H1 (cell line): ENCODE results near the gene CELF5. TPM values are rescaled to one million over a fixed set of nuclear protein-coding genes. Genes with fewer than 3 reads are reported as not detected.

Experiments used
- CTCF ChIA-PET: fragments of 300-600 bp; sonication (Branson Sonifier 250); formaldehyde crosslinking; loops from one replicate; lab custom pipeline; 2021; ENCODE audit not compliant: partially characterized antibody; lab: Charles Lee
- POLR2A ChIA-PET: fragments of 300-600 bp; sonication (Branson Sonifier 250); formaldehyde crosslinking; loops from one replicate; lab custom pipeline; 2021; ENCODE audit warnings: inconsistent platforms; ENCODE audit not compliant: partially characterized antibody; lab: Charles Lee
- DNase-seq, 2 experiments: peaks; one replicate each; pipeline versions ENCODE4 v3.0.0 to v3.0.0-alpha.2; 2010 to 2022; ENCODE audit warnings: low spot score in 2 of 2, low read depth in 1 of 2, mixed read lengths in 1 of 2
- FAIRE-seq: peaks from 2 replicates; lab custom pipeline; 2011; peaks lifted over from hg19 to GRCh38; lab: Jason Lieb, UNC
- H2AFZ ChIP-seq: 2 replicates; pipeline ENCODE4 v1.8.1; 2012; ENCODE audit warnings: low read length, inconsistent platforms
- H2AK5ac ChIP-seq: 2 replicates; pipeline ENCODE4 v1.6.1; 2013; ENCODE audit warnings: low read depth, low read length
- H2BK120ac ChIP-seq: replicated peaks from 2 replicates; pipeline ENCODE3; 2013; ENCODE audit warnings: low read depth, low read length, inconsistent platforms
- H2BK12ac ChIP-seq: 2 replicates; pipeline ENCODE4 v1.6.1; 2013; ENCODE audit warnings: low read depth, low read length
- H2BK15ac ChIP-seq: 2 replicates; pipeline ENCODE4 v1.6.1; 2013; ENCODE audit warnings: low read length
- H2BK20ac ChIP-seq: 2 replicates; pipeline ENCODE4 v1.6.1; 2013; ENCODE audit warnings: low read length
- H2BK5ac ChIP-seq: 2 replicates; pipeline ENCODE4 v1.6.1; 2013; ENCODE audit warnings: low read depth, low read length
- H3K14ac ChIP-seq: 2 replicates; pipeline ENCODE4 v1.6.1; 2013; ENCODE audit warnings: inconsistent platforms; ENCODE audit not compliant: insufficient read length
- H3K18ac ChIP-seq: 2 replicates; pipeline ENCODE4 v1.6.1; 2013; ENCODE audit warnings: low read length; ENCODE audit errors: extremely low read depth
- H3K23ac ChIP-seq: 2 replicates; pipeline ENCODE4 v1.6.1; 2013; ENCODE audit warnings: inconsistent platforms; ENCODE audit not compliant: insufficient read length
- H3K23me2 ChIP-seq: 2 replicates; pipeline ENCODE4 v1.6.1; 2013; ENCODE audit warnings: low read depth, low read length
- H3K27ac ChIP-seq: 2 replicates; pipeline ENCODE4 v1.6.1; 2011; ENCODE audit warnings: low read depth, low read length, inconsistent platforms
- H3K27me3 ChIP-seq, 4 experiments: replicated peaks in 1 of 4; 1 replicate in 1 of 4; 2 replicates in 3 of 4; pipeline versions ENCODE4 v1.6.1 to v1.8.1; 2011 to 2013; ENCODE audit warnings: low read length in 3 of 4, mild to moderate bottlenecking in 3 of 4, inconsistent platforms in 2 of 4, mixed read lengths in 2 of 4, moderate library complexity in 1 of 4; ENCODE audit not compliant: control insufficient read depth in 3 of 4, insufficient read depth in 3 of 4; ENCODE audit errors: extremely low read depth in 1 of 4
- H3K36me3 ChIP-seq, 4 experiments: 2 replicates each; pipeline versions ENCODE4 v1.6.1 to v1.8.1; 2011 to 2013; ENCODE audit warnings: mild to moderate bottlenecking in 4 of 4, low read length in 3 of 4, moderate library complexity in 2 of 4, control low read depth in 1 of 4, inconsistent platforms in 1 of 4; ENCODE audit not compliant: insufficient read depth in 4 of 4, control insufficient read depth in 2 of 4
- H3K4ac ChIP-seq: replicated peaks from 2 replicates; pipeline ENCODE3; 2013; ENCODE audit warnings: low read length, low read depth, mixed read lengths, inconsistent platforms; ENCODE audit not compliant: insufficient read length
- H3K4me1 ChIP-seq, 4 experiments: replicated peaks in 1 of 4; 1 replicate in 1 of 4; 2 replicates in 3 of 4; pipeline versions ENCODE4 v1.6.1 to v1.8.1; 2011 to 2013; ENCODE audit warnings: low read length in 3 of 4, inconsistent platforms in 2 of 4, mixed read lengths in 1 of 4; ENCODE audit not compliant: insufficient read depth in 4 of 4, control insufficient read depth in 3 of 4
- H3K4me2 ChIP-seq, 2 experiments: 2 replicates each; pipeline versions ENCODE4 v1.6.1 to v1.8.1; 2011 to 2013; ENCODE audit warnings: low read depth in 2 of 2, low read length in 2 of 2, control low read depth in 1 of 2, inconsistent platforms in 1 of 2, mild to moderate bottlenecking in 1 of 2; ENCODE audit not compliant: insufficient read depth in 1 of 2
- H3K4me3 ChIP-seq, 4 experiments: fragments of 200-600, 300-600 bp in 1 of 4; sonication (generic), shearing (Covaris generic), sonication (Bioruptor Twin) in 1 of 4; 2 replicates each; pipeline versions ENCODE4 v1.5.1 to v1.8.1; 2011 to 2016; ENCODE audit warnings: low read length in 4 of 4, low read depth in 3 of 4, control low read depth in 2 of 4, inconsistent platforms in 2 of 4, mild to moderate bottlenecking in 2 of 4, mixed read lengths in 1 of 4, moderate library complexity in 1 of 4; ENCODE audit not compliant: insufficient read depth in 2 of 4; ENCODE audit errors: extremely low read depth in 1 of 4
- H3K56ac ChIP-seq: replicated peaks from 2 replicates; pipeline ENCODE3; 2013; ENCODE audit warnings: low read depth, mild to moderate bottlenecking, mixed read lengths, low read length, inconsistent platforms; ENCODE audit not compliant: insufficient read length
- H3K79me1 ChIP-seq: 2 replicates; pipeline ENCODE4 v1.6.1; 2013; ENCODE audit warnings: low read depth, low read length, control low read depth
- H3K79me2 ChIP-seq, 2 experiments: 2 replicates each; pipeline versions ENCODE4 v1.6.1 to v1.8.1; 2012 to 2013; ENCODE audit warnings: low read length in 2 of 2, mild to moderate bottlenecking in 2 of 2, inconsistent platforms in 1 of 2; ENCODE audit not compliant: insufficient read depth in 2 of 2, control insufficient read depth in 1 of 2
- H3K9ac ChIP-seq, 4 experiments: replicated peaks in 1 of 4; 1 replicate in 1 of 4; 2 replicates in 3 of 4; pipeline versions ENCODE4 v1.6.1 to v1.8.1; 2011 to 2013; ENCODE audit warnings: low read depth in 3 of 4, low read length in 3 of 4, control low read depth in 2 of 4, mild to moderate bottlenecking in 2 of 4, moderate library complexity in 2 of 4, inconsistent platforms in 1 of 4; ENCODE audit errors: extremely low read depth in 1 of 4
- H3K9me3 ChIP-seq, 2 experiments: 2 replicates each; pipeline versions ENCODE4 v1.6.1 to v1.8.1; 2012 to 2013; ENCODE audit warnings: mild to moderate bottlenecking in 2 of 2, moderate library complexity in 2 of 2, control low read depth in 1 of 2, inconsistent platforms in 1 of 2, low read depth in 1 of 2, low read length in 1 of 2, mixed read lengths in 1 of 2; ENCODE audit not compliant: insufficient read depth in 2 of 2
- H4K20me1 ChIP-seq, 2 experiments: replicated peaks in 1 of 2; 2 replicates each; pipeline versions ENCODE3 to v1.8.1; 2011 to 2013; ENCODE audit warnings: inconsistent platforms in 2 of 2, low read length in 2 of 2, mild to moderate bottlenecking in 1 of 2; ENCODE audit not compliant: insufficient read depth in 2 of 2, control insufficient read depth in 1 of 2
- H4K5ac ChIP-seq: 2 replicates; pipeline ENCODE4 v1.6.1; 2013; ENCODE audit warnings: low read length, low read depth, mixed read lengths, inconsistent platforms; ENCODE audit not compliant: insufficient read length
- H4K8ac ChIP-seq: 2 replicates; pipeline ENCODE4 v1.8.0; 2013; ENCODE audit warnings: mild to moderate bottlenecking, moderate library complexity, low read length, inconsistent platforms; ENCODE audit not compliant: insufficient read depth; ENCODE audit errors: extremely low read depth
- H4K91ac ChIP-seq: replicated peaks from 2 replicates; pipeline ENCODE3; 2013; ENCODE audit warnings: low read length, mixed read lengths, inconsistent platforms; ENCODE audit not compliant: insufficient read length
- E2F6 ChIP-seq: IDR thresholded peaks from 2 replicates; pipeline ENCODE4 v1.6.1; 2012; ENCODE audit warnings: inconsistent platforms
- POLR2A ChIP-seq, 2 experiments: IDR thresholded peaks; 1 replicate in 1 of 2; 2 replicates in 1 of 2; pipeline ENCODE4 v1.6.1; 2011; ENCODE audit warnings: low read depth in 2 of 2, low read length in 2 of 2, mild to moderate bottlenecking in 2 of 2; ENCODE audit errors: control extremely low read depth in 1 of 2
- WGBS, 2 experiments: shearing (Covaris generic) in 1 of 2; methylation state at CpG; one replicate each; pipeline versions ENCODE4 v1.1.6 to v1.1.7; 2013 to 2015; ENCODE audit warnings: low lambda C conversion rate in 2 of 2, mixed read lengths in 2 of 2, inconsistent platforms in 1 of 2, low coverage in 1 of 2, missing lambda C conversion rate in 1 of 2; ENCODE audit not compliant: insufficient replicate concordance in 2 of 2, insufficient coverage in 1 of 2, insufficient read length in 1 of 2; ENCODE audit errors: extremely low coverage in 1 of 2, missing lambda C conversion rate in 1 of 2; 5-methylcytosine and 5-hydroxymethylcytosine counted together
- polyA plus RNA-seq, 7 experiments: library from polyadenylated mRNA; depleted of rRNA in 3 of 7; stranded (reverse) in 5 of 7; unstranded in 2 of 7; fragments of >200 nt in 5 of 7; fragments of 200-250 nt in 2 of 7; gene quantifications; 1 replicate in 5 of 7; 2 replicates in 1 of 7; 4 replicates in 1 of 7; pipeline versions ENCODE4 v1.2.1 to v1.2.3, GENCODE V29; 2011 to 2013; ENCODE audit warnings: missing spikeins in 2 of 7, mixed read lengths in 2 of 7
- total RNA-seq: library from RNA; stranded (reverse); fragmentation: NEBNext Ultra II Directional; extraction: Animal tissue kit (Norgen Biotek cat#: 25700); gene quantifications from 2 replicates; pipeline ENCODE4 v1.2.1, GENCODE V29; 2021

CELF5 gene
- total and polyA plus RNA-seq, 2 of the 8 experiments (the other 6 are each of a cell fraction or from before 2014, with no cell fraction given), result 9.8 to 15.0 TPM

DNA sequence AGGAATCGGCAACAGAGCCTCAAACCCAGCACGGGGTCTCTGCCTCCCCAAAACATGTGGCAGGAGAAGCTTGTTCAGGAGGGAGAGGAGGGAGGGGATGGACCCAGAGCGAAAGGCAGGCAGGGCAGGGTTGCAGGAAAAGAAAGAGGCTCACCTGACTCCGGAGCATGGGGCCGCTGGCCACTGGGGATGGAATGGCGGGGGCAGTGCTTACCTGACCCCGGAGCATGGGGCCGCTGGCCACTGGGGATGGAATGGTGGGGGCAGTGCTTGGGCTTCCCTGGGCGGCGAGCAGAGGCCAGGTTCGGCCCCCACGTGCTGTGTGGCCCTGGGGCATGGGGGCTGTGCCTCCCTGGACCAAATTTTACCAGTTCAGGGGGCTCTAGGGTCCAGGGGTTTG lies 13.3 kb upstream of the CELF5 start:
- H3K18ac ChIP-seq, result peak overlapping the region; percentile 48; the same call in 1 of the 2 replicates
- H3K56ac ChIP-seq, result no peak overlapping the region
- no peaks in the 10 kb centered on the region for H3K27me3 ChIP-seq
- DNase-seq (no peak), FAIRE-seq (no peak)
- H3K79me1 ChIP-seq, result no peaks in the 10 kb centered on the region
- H4K91ac ChIP-seq, result no peak overlapping the region
- no peak overlapping the region for H3K4me3 ChIP-seq
- 65% methylated on average over 12 of the region's 12 CpGs; no CpG with 5 or more reads in 1 of the 2 experiments for WGBS, 2 experiments
- H3K23ac ChIP-seq, result no peak overlapping the region
- peaks cover 1 to 11% of the 10 kb centered on the region in 2 experiments for H4K20me1 ChIP-seq
- no peak overlapping the region for H2BK20ac ChIP-seq
- H3K79me2 ChIP-seq, result no peaks in the 10 kb centered on the region
- no peaks in the 10 kb centered on the region for H3K9me3 ChIP-seq
- no peak overlapping the region for H2BK15ac ChIP-seq
- no peaks in the 10 kb centered on the region for H3K23me2 ChIP-seq
- TF ChIP-seq E2F6, result no peak
- TF ChIP-seq POLR2A (IDR thresholded peaks at IDR 0.05; ENCODE audit: control extremely low read depth in 1 of 2, low read depth in 2 of 2, low read length in 2 of 2), result 0 out of 3 replicates have a peak, but pooled peaks of 1 of the 2 experiments have one; percentile 23
- H3K4ac ChIP-seq, result no peak overlapping the region
- H4K5ac ChIP-seq, result no peak overlapping the region
- no peak overlapping the region for H2AK5ac ChIP-seq
- ChIA-PET CTCF (interaction anchor here (0.6 to 4.0 kb wide), 10 partner anchors 9 to 424 kb away, joined by 3 to 19 read pairs (median 3); partner anchors contain the start of genes CELF5 and NCLN), POLR2A (interaction anchor here (0.6 to 2.0 kb wide), 13 partner anchors 9 to 278 kb away, joined by 3 to 7 read pairs (median 4); partner anchors contain the start of genes CELF5 and NCLN)
- peaks cover 0 to 26% (median 8%) of the 10 kb centered on the region in 4 experiments; a peak in 4 of 8 replicates for H3K36me3 ChIP-seq
- H3K9ac ChIP-seq, result no peak overlapping the region
- no peak overlapping the region for H2AFZ ChIP-seq
- H3K4me2 ChIP-seq, result peak overlapping the region in 1 of 2 experiments; percentile 22; a peak in 2 of 4 replicates
- no peak overlapping the region for H3K27ac ChIP-seq
- peaks cover 0 to 5% (median 0%) of the 10 kb centered on the region in 4 experiments; a peak in 2 of 7 replicates for H3K4me1 ChIP-seq
- no peak overlapping the region for H3K14ac ChIP-seq
- H2BK120ac ChIP-seq, result no peak overlapping the region
- no peak overlapping the region for H2BK12ac ChIP-seq
- no peak overlapping the region for H2BK5ac ChIP-seq
- peak overlapping the region; percentile 57; the same call in 1 of the 2 replicates for H4K8ac ChIP-seq
